IMR-90 (cell line): ENCODE data around the gene COL15A1. TPM values are rescaled to one million over a fixed set of nuclear protein-coding genes. Genes with fewer than 3 reads are reported as not detected.

Source experiments
- ATAC-seq: fragments of 200-7000 bp; cut with Tn5 transposase; 2 replicates; pipeline ENCODE4 v1.9.1; 2020; ENCODE audit warnings: low read depth, mild to moderate bottlenecking, moderate library complexity
- BruUV-seq: library from RNA; stranded (reverse); fragments of 400-500 nt; replicated peaks from 2 replicates; lab custom pipeline; 2021; lab: Mats Ljungman, UMichigan
- CTCF ChIA-PET: fragments of 300-600 bp; formaldehyde crosslinking; extraction: SDS; loops from one replicate; lab custom pipeline; 2021; ENCODE audit warnings: antibody characterized with exemption; lab: Yijun Ruan, JAX
- POLR2A ChIA-PET: fragments of 300-600 bp; sonication (Branson Sonifier 250); formaldehyde crosslinking; loops from one replicate; lab custom pipeline; 2022; ENCODE audit warnings: antibody characterized with exemption; ENCODE audit not compliant: unreplicated experiment; lab: Charles Lee
- DNase-seq: peaks from one replicate; pipeline ENCODE4 v3.0.0; 2013
- H2AFZ ChIP-seq: replicated peaks from 2 replicates; pipeline ENCODE3; 2013; ENCODE audit warnings: low read length, mild to moderate bottlenecking; ENCODE audit not compliant: poor library complexity
- H2AK5ac ChIP-seq: 2 replicates; pipeline ENCODE4 v1.6.1; 2013; ENCODE audit warnings: low read depth, low read length, inconsistent platforms
- H2AK9ac ChIP-seq: replicated peaks from 2 replicates; pipeline ENCODE3; 2013; ENCODE audit warnings: mild to moderate bottlenecking, low read depth, low read length, moderate library complexity; ENCODE audit not compliant: poor library complexity
- H2BK120ac ChIP-seq: 2 replicates; pipeline ENCODE4 v1.6.1; 2013; ENCODE audit warnings: low read depth, low read length, inconsistent platforms
- H2BK15ac ChIP-seq: 3 replicates; pipeline ENCODE4 v1.6.1; 2013; ENCODE audit warnings: low read depth, low read length, inconsistent platforms
- H2BK20ac ChIP-seq: 2 replicates; pipeline ENCODE4 v1.6.1; 2013; ENCODE audit warnings: low read depth, mild to moderate bottlenecking, inconsistent platforms, low read length, moderate library complexity
- H2BK5ac ChIP-seq: 2 replicates; pipeline ENCODE4 v1.6.1; 2013; ENCODE audit warnings: mild to moderate bottlenecking, low read depth, low read length, inconsistent platforms; ENCODE audit not compliant: poor library complexity, severe bottlenecking
- H3K14ac ChIP-seq: replicated peaks from 2 replicates; pipeline ENCODE4 v1.6.1; 2013; ENCODE audit warnings: low read depth, low read length, inconsistent platforms
- H3K18ac ChIP-seq: 2 replicates; pipeline ENCODE4 v1.6.1; 2013; ENCODE audit warnings: low read depth, low read length, control low read depth
- H3K23ac ChIP-seq: 2 replicates; pipeline ENCODE4 v1.6.1; 2013; ENCODE audit warnings: low read depth, low read length, inconsistent platforms
- H3K27ac ChIP-seq: 2 replicates; pipeline ENCODE4 v1.5.1; 2013; ENCODE audit warnings: mild to moderate bottlenecking, control low read depth, low read length; ENCODE audit not compliant: insufficient read depth
- H3K27me3 ChIP-seq: 2 replicates; pipeline ENCODE4 v1.6.1; 2013; ENCODE audit warnings: low read length; ENCODE audit not compliant: control insufficient read depth, insufficient read depth
- H3K36me3 ChIP-seq: 2 replicates; pipeline ENCODE4 v1.6.1; 2013; ENCODE audit warnings: low read length, mixed read lengths; ENCODE audit not compliant: control insufficient read depth, insufficient read depth
- H3K4ac ChIP-seq: 2 replicates; pipeline ENCODE4 v1.6.1; 2013; ENCODE audit warnings: low read depth, low read length, inconsistent platforms
- H3K4me1 ChIP-seq: 2 replicates; pipeline ENCODE4 v1.6.1; 2013; ENCODE audit warnings: low read length, mixed read lengths; ENCODE audit not compliant: control insufficient read depth, insufficient read depth
- H3K4me2 ChIP-seq: 2 replicates; pipeline ENCODE4 v1.6.1; 2013; ENCODE audit warnings: low read depth, mild to moderate bottlenecking, control low read depth, low read length, moderate library complexity
- H3K4me3 ChIP-seq: 2 replicates; pipeline ENCODE4 v1.5.1; 2013; ENCODE audit warnings: low read depth, mild to moderate bottlenecking, control low read depth, low read length, moderate library complexity; ENCODE audit not compliant: insufficient read depth
- H3K56ac ChIP-seq: 2 replicates; pipeline ENCODE4 v1.6.1; 2013; ENCODE audit warnings: low read length, inconsistent platforms; ENCODE audit not compliant: insufficient read depth; ENCODE audit errors: extremely low read depth
- H3K79me1 ChIP-seq, 2 experiments: 2 replicates each; pipeline ENCODE4 v1.6.1; 2013; ENCODE audit warnings: low read length in 2 of 2, inconsistent platforms in 1 of 2, low read depth in 1 of 2
- H3K9ac ChIP-seq: 2 replicates; pipeline ENCODE4 v1.6.1; 2013; ENCODE audit warnings: low read depth, low read length, control low read depth
- H3K9me1 ChIP-seq: 2 replicates; pipeline ENCODE4 v1.6.1; 2013; ENCODE audit warnings: low read length, inconsistent platforms; ENCODE audit not compliant: insufficient read depth
- H3K9me3 ChIP-seq: 2 replicates; pipeline ENCODE4 v1.6.1; 2013; ENCODE audit warnings: low read length; ENCODE audit not compliant: control insufficient read depth, insufficient read depth
- H4K20me1 ChIP-seq: 2 replicates; pipeline ENCODE4 v1.6.1; 2013; ENCODE audit warnings: low read length, inconsistent platforms; ENCODE audit not compliant: insufficient read depth
- H4K5ac ChIP-seq: 2 replicates; pipeline ENCODE4 v1.6.1; 2013; ENCODE audit warnings: mild to moderate bottlenecking, low read depth, low read length, control low read depth
- H4K8ac ChIP-seq, 2 experiments: 2 replicates each; pipeline ENCODE4 v1.6.1; 2013; ENCODE audit warnings: low read depth in 2 of 2, low read length in 2 of 2, control low read depth in 1 of 2, inconsistent platforms in 1 of 2
- H4K91ac ChIP-seq: 2 replicates; pipeline ENCODE4 v1.6.1; 2013; ENCODE audit warnings: low read depth, low read length, inconsistent platforms; ENCODE audit not compliant: insufficient read depth
- CEBPB ChIP-seq: IDR thresholded peaks from 2 replicates; pipeline ENCODE4 v1.6.1; 2012; ENCODE audit warnings: low read depth, low read length, improper control_type of control experiment
- CHD1 ChIP-seq: IDR thresholded peaks from 2 replicates; pipeline ENCODE4 v1.6.1; 2012; ENCODE audit warnings: low read depth, low read length, improper control_type of control experiment
- CTCF ChIP-seq: conservative IDR thresholded peaks from 2 replicates; pipeline ENCODE4 v1.5.1; 2012; ENCODE audit warnings: mild to moderate bottlenecking, low read depth, low read length, improper control_type of control experiment
- FOS ChIP-seq: fragments of 150-350 bp; IDR thresholded peaks from 2 replicates; pipeline ENCODE4 v1.6.1; 2016; ENCODE audit warnings: low read depth, low read length
- MAFK ChIP-seq: IDR thresholded peaks from 2 replicates; pipeline ENCODE4 v1.6.1; 2012; ENCODE audit warnings: low read depth, low read length, improper control_type of control experiment
- MAZ ChIP-seq: IDR thresholded peaks from 2 replicates; pipeline ENCODE4 v1.6.1; 2012; ENCODE audit warnings: low read depth, mild to moderate bottlenecking, low read length, improper control_type of control experiment, moderate library complexity, borderline replicate concordance
- MXI1 ChIP-seq: IDR thresholded peaks from 2 replicates; pipeline ENCODE4 v1.6.1; 2012; ENCODE audit warnings: low read depth, mild to moderate bottlenecking, low read length, moderate library complexity, borderline replicate concordance
- NFE2L2 ChIP-seq: fragments of 150-350 bp; IDR thresholded peaks from 2 replicates; pipeline ENCODE4 v1.6.1; 2016; ENCODE audit warnings: low read depth, mild to moderate bottlenecking, low read length
- POLR2A ChIP-seq: IDR thresholded peaks from 2 replicates; pipeline ENCODE4 v1.6.1; 2012; ENCODE audit warnings: mild to moderate bottlenecking, low read depth, low read length
- RAD21 ChIP-seq: IDR thresholded peaks from 2 replicates; pipeline ENCODE4 v1.6.1; 2012; ENCODE audit warnings: low read length, improper control_type of control experiment
- RCOR1 ChIP-seq: IDR thresholded peaks from 2 replicates; pipeline ENCODE4 v1.6.1; 2012; ENCODE audit warnings: mild to moderate bottlenecking, low read length, improper control_type of control experiment; ENCODE audit not compliant: insufficient replicate concordance
- SMC3 ChIP-seq: fragments of 150-350 bp; IDR thresholded peaks from 2 replicates; pipeline ENCODE4 v1.6.1; 2016; ENCODE audit warnings: low read depth, mild to moderate bottlenecking, antibody characterized with exemption, low read length, moderate library complexity
- WGBS, 2 experiments: methylation state at CpG; one replicate each; pipeline versions ENCODE4 v1.1.5 to v1.1.7; 2013; ENCODE audit warnings: missing lambda C conversion rate in 2 of 2; ENCODE audit not compliant: insufficient read length in 1 of 2; ENCODE audit errors: extremely low coverage in 2 of 2; 5-methylcytosine and 5-hydroxymethylcytosine counted together
- dilution Hi-C: fragments of 300-500 bp; cut with HindIII; formaldehyde crosslinking; loops from one replicate; pipeline ENCODE4 v1.14.3; 2018; ENCODE audit warnings: low sequenced_read_pairs; ENCODE audit not compliant: unreplicated experiment
- in situ Hi-C: fragments of 300-500 bp; cut with MboI; formaldehyde crosslinking; loops from 3 replicates; pipeline ENCODE4 v1.14.3; 2019; ENCODE audit warnings: low sequenced_read_pairs, inconsistent platforms, mixed read lengths
- intact Hi-C: fragments of 100-400 bp; cut with micrococcal nuclease; formaldehyde crosslinking; loops from 2 replicates; pipeline ENCODE4 v1.10.0; 2022
- polyA plus RNA-seq, 3 experiments: library from polyadenylated mRNA; depleted of rRNA; stranded (reverse); fragments of >200 nt; gene quantifications; 2 replicates each; pipeline ENCODE4 v1.2.3, GENCODE V29; 2012; ENCODE audit warnings: low replicate concordance in 1 of 3
- total RNA-seq: library from RNA; depleted of rRNA; stranded (reverse); fragments of >200 nt; gene quantifications from 2 replicates; pipeline ENCODE4 v1.2.3, GENCODE V29; 2012

COL15A1 gene
- total and polyA plus RNA-seq, 2 of the 4 experiments (the other 2 are of a cell fraction), result 2.2 to 3.7 TPM

- ATAC-seq (peak; percentile 86), DNase-seq (peak; percentile 66)
- Histone ChIP-seq H3K4me3 (no peak overlapping the region), H2BK20ac (peak overlapping the region; percentile 60; the same call in 1 of the 2 replicates), H3K56ac (no peak overlapping the region), H3K4me2 (peak overlapping the region; percentile 56), H2BK120ac (peak overlapping the region; percentile 61), H3K79me1 (peaks cover 6 to 38% of the 10 kb centered on the region in 2 experiments; a peak in 3 of 4 replicates), H3K18ac (no peak overlapping the region; the same call in 1 of the 2 replicates), H3K9me3 (no peaks in the 10 kb centered on the region), H3K36me3 (no peaks in the 10 kb centered on the region), H2BK15ac (peak overlapping the region; percentile 16; the same call in 1 of the 3 replicates), H4K20me1 (no peaks in the 10 kb centered on the region), H4K8ac (peak overlapping the region; percentile 15 to 70; a peak in 1 of 4 replicates), H4K5ac (no peak overlapping the region), H3K27me3 (no peaks in the 10 kb centered on the region), H3K4me1 (peaks cover 26% of the 10 kb centered on the region), H4K91ac (peak overlapping the region; percentile 65), H3K23ac (0 out of 2 replicates have a peak overlapping the region, but pooled peaks have one; percentile 57), H3K4ac (peak overlapping the region; percentile 70), H3K14ac (peak overlapping the region; percentile 61), H3K9ac (no peak overlapping the region), H2AK5ac (peak overlapping the region; percentile 95), H3K27ac (no peak overlapping the region), H2AK9ac (peak overlapping the region; percentile 38), H3K9me1 (peaks cover 25% of the 10 kb centered on the region), H2AFZ (peak overlapping the region; percentile 73), H2BK5ac (no peak overlapping the region)
- dilution Hi-C loops, result no loop called here
- CTCF ChIA-PET, result interaction anchor here (0.6 to 1.3 kb wide), 4 partner anchors 12 to 166 kb away, joined by 3 to 4 read pairs (median 4); no protein-coding TSS in a partner anchor
- in situ Hi-C loops, result no loop called here
- POLR2A ChIA-PET, result no interaction called here
- 8% methylated on average over 27 of the region's 33 CpGs; no CpG with 5 or more reads in 1 of the 2 experiments for WGBS, 2 experiments
- BruUV-seq, result no TSS peak
- TF ChIP-seq NFE2L2 (no peak), FOS (no peak), MXI1 (no peak), CTCF (peak; percentile 98), POLR2A (0 out of 2 replicates have a peak, but pooled peaks have one; percentile 45), MAZ (peak; percentile 33; the same call in 1 of the 2 replicates), MAFK (no peak), RCOR1 (peak; percentile 73), SMC3 (peak; percentile 96), CHD1 (0 out of 2 replicates have a peak, but pooled peaks have one; percentile 52), CEBPB (no peak), RAD21 (peak; percentile 93)
- intact Hi-C loops, result loop anchor here (1.0 to 2.0 kb wide), 3 partner anchors 24 to 165 kb away; no protein-coding TSS in a partner anchor
Measured at GRCh38 chr9:98974994-98975712, 31.4 kb downstream of the COL15A1 start.
